K562 (cell line): Measurements from ENCODE around the gene YBX1. TPM values are rescaled to one million over a fixed set of nuclear protein-coding genes. Genes with fewer than 3 reads are reported as not detected.

Experiments used
- ATAC-seq: fragments of 200-7000 bp; cut with Tn5 transposase; 3 replicates; pipeline ENCODE4 v1.9.1; 2020; ENCODE audit warnings: moderate library complexity
- BruUV-seq: library from RNA; stranded (reverse); fragments of 400-500 nt; replicated peaks from 2 replicates; lab custom pipeline; 2021; lab: Mats Ljungman, UMichigan
- CTCF ChIA-PET: fragments of 300-600 bp; formaldehyde crosslinking; extraction: SDS; loops from one replicate; lab custom pipeline; 2021; ENCODE audit warnings: low intra/inter-chr PET ratio; lab: Yijun Ruan, JAX
- POLR2A ChIA-PET: fragments of 300-600, 350-650 bp; sonication (Branson Sonifier 250); formaldehyde crosslinking; extraction: SDS; loops from one replicate; lab custom pipeline; 2021; ENCODE audit warnings: antibody characterized with exemption, inconsistent platforms; lab: Yijun Ruan, JAX
- DNase-seq, 4 experiments: peaks; one replicate each; pipeline versions ENCODE4 v3.0.0 to v3.0.0-alpha.2; 2011 to 2018; ENCODE audit warnings: low spot score in 3 of 4, mixed read lengths in 3 of 4; ENCODE audit errors: extremely low read depth in 1 of 4
- FAIRE-seq: peaks from 2 replicates; lab custom pipeline; 2011; peaks lifted over from hg19 to GRCh38; lab: Jason Lieb, UNC
- H2AFZ ChIP-seq: 2 replicates; pipeline ENCODE4 v1.6.0; 2011; ENCODE audit warnings: low read depth, low read length, control low read depth, inconsistent platforms
- H3K27ac ChIP-seq: fragments of 200-600 bp; 3 replicates; pipeline ENCODE4 v1.8.0; 2011; ENCODE audit warnings: low read depth, mild to moderate bottlenecking, control low read depth, inconsistent platforms, low read length, moderate library complexity, mixed read lengths; ENCODE audit errors: extremely low read depth
- H3K27me3 ChIP-seq, 2 experiments: fragments of 300-600 bp in 1 of 2; 2 replicates in 1 of 2; 3 replicates in 1 of 2; pipeline versions ENCODE4 v1.6.0 to v1.8.0; 2011; ENCODE audit warnings: inconsistent platforms in 2 of 2, low read length in 2 of 2, mild to moderate bottlenecking in 1 of 2, mixed read lengths in 1 of 2, moderate library complexity in 1 of 2; ENCODE audit not compliant: control insufficient read depth in 2 of 2, insufficient read depth in 2 of 2
- H3K36me3 ChIP-seq: fragments of 300-600 bp; 3 replicates; pipeline ENCODE4 v1.8.0; 2011; ENCODE audit warnings: mild to moderate bottlenecking, low read length, inconsistent platforms; ENCODE audit not compliant: control insufficient read depth, insufficient read depth
- H3K4me1 ChIP-seq, 2 experiments: fragments of 200-600 bp in 1 of 2; replicated peaks in 1 of 2; 2 replicates in 1 of 2; 3 replicates in 1 of 2; pipeline versions ENCODE4 v1.5.1 to v1.8.0; 2011; ENCODE audit warnings: inconsistent platforms in 2 of 2, low read length in 2 of 2, mild to moderate bottlenecking in 1 of 2, mixed read lengths in 1 of 2, moderate library complexity in 1 of 2; ENCODE audit not compliant: control insufficient read depth in 2 of 2, insufficient read depth in 2 of 2
- H3K4me2 ChIP-seq: 2 replicates; pipeline ENCODE4 v1.6.1; 2011; ENCODE audit warnings: low read length, control low read depth, inconsistent platforms, mixed read lengths; ENCODE audit not compliant: insufficient read depth
- H3K4me3 ChIP-seq: fragments of 200-600 bp; sonication (generic), shearing (Covaris generic); 2 replicates; pipeline ENCODE4 v1.5.1; 2016; ENCODE audit warnings: control low read depth, inconsistent platforms
- H3K79me2 ChIP-seq: fragments of 200-600 bp; 3 replicates; pipeline ENCODE4 v1.8.0; 2011; ENCODE audit warnings: low read length, inconsistent platforms; ENCODE audit not compliant: control insufficient read depth, insufficient read depth
- H3K9ac ChIP-seq, 2 experiments: 2 replicates each; pipeline versions ENCODE4 v1.6.0 to v1.6.1; 2011; ENCODE audit warnings: low read depth in 2 of 2, low read length in 2 of 2, control low read depth in 1 of 2, inconsistent platforms in 1 of 2, mild to moderate bottlenecking in 1 of 2, mixed read lengths in 1 of 2; ENCODE audit not compliant: insufficient read depth in 1 of 2
- H3K9me1 ChIP-seq: one replicate; pipeline ENCODE4 v1.6.0; 2011; ENCODE audit warnings: inconsistent platforms, mild to moderate bottlenecking, low read length, moderate library complexity; ENCODE audit not compliant: control insufficient read depth, insufficient read depth
- H3K9me3 ChIP-seq: replicated peaks from 2 replicates; pipeline ENCODE4 v1.5.1; 2011; ENCODE audit warnings: low read depth, low read length, inconsistent platforms; ENCODE audit not compliant: control insufficient read depth, insufficient read depth
- H4K20me1 ChIP-seq: replicated peaks from 2 replicates; pipeline ENCODE4 v1.6.1; 2011; ENCODE audit warnings: low read length, inconsistent platforms, mixed read lengths; ENCODE audit not compliant: control insufficient read depth, insufficient read depth
- ARID2 ChIP-seq: fragments of 450-650 bp; IDR thresholded peaks from 2 replicates; pipeline ENCODE4 v1.6.1; 2017; ENCODE audit warnings: antibody characterized with exemption, mild to moderate bottlenecking
- DDX20 ChIP-seq: fragments of 450-650 bp; IDR thresholded peaks from 2 replicates; pipeline ENCODE4 v1.6.1; 2016; ENCODE audit warnings: missing genetic modification characterization, low read depth, mild to moderate bottlenecking, missing compliant biosample characterization, moderate library complexity
- KAT2B ChIP-seq: IDR thresholded peaks from one replicate; pipeline ENCODE4 v1.6.1; 2012; ENCODE audit warnings: low read depth, mild to moderate bottlenecking, control low read depth, inconsistent platforms, low read length, moderate library complexity
- PPARD ChIP-seq: fragments of 250-450 bp; sonication (Bioruptor Pico); IDR thresholded peaks from 2 replicates; pipeline ENCODE4 v1.8.0; 2022; ENCODE audit warnings: inconsistent platforms, mild to moderate bottlenecking, moderate library complexity
- ZNF41 ChIP-seq: fragments of 250-450 bp; sonication (Bioruptor Pico); conservative IDR thresholded peaks from 2 replicates; pipeline ENCODE4 v1.4.0; 2020; ENCODE audit warnings: mild to moderate bottlenecking
- ZNF668 ChIP-seq: fragments of 250-450 bp; sonication (Bioruptor Pico); IDR thresholded peaks from 2 replicates; pipeline ENCODE4 v1.8.0; 2022; ENCODE audit warnings: mild to moderate bottlenecking, inconsistent platforms
- WGBS: fragments of 100-300 bp; shearing (Covaris generic); methylation state at CpG from one replicate; pipeline ENCODE4 v1.1.6; 2016; ENCODE audit warnings: low coverage, mixed read lengths; ENCODE audit not compliant: insufficient coverage; ENCODE audit errors: missing lambda C conversion rate; 5-methylcytosine and 5-hydroxymethylcytosine counted together
- in situ Hi-C: fragments of 300-500 bp; cut with MboI; formaldehyde crosslinking; loops from 4 replicates; pipeline ENCODE4 v1.15.0; 2018; ENCODE audit warnings: inconsistent platforms, mixed read lengths
- intact Hi-C: fragments of 100-400 bp; cut with micrococcal nuclease; formaldehyde crosslinking; loops from 2 replicates; pipeline ENCODE4 v1.14.2; 2022
- polyA plus RNA-seq, 8 experiments: library from polyadenylated mRNA; depleted of rRNA in 4 of 8; stranded (reverse) in 5 of 8; unstranded in 3 of 8; fragments of >200 nt; fragmentation: Nextera tagmentation in 2 of 8; fragmentation: Illumina TruSeq in 1 of 8; extraction: Ambion mirVana in 2 of 8; extraction: Trizol in 1 of 8; gene quantifications; 2 replicates each; pipeline versions ENCODE4 v1.2.1 to v1.2.3, GENCODE V29; 2011 to 2014; ENCODE audit warnings: inconsistent platforms in 1 of 8, missing spikeins in 1 of 8
- total RNA-seq, 7 experiments: library from RNA; depleted of rRNA in 6 of 7; stranded (reverse); fragments of >200 nt in 6 of 7; fragmentation: Illumina TruSeq in 2 of 7; extraction: Trizol in 2 of 7; gene quantifications; 2 replicates each; pipeline versions ENCODE4 v1.2.1 to v1.2.3, GENCODE V29; 2011 to 2021; ENCODE audit warnings: low replicate concordance in 1 of 7
- TF ChIP-seq, protein P1 (sequence below): fragments of 450-650 bp; conservative IDR thresholded peaks from 2 replicates; pipeline ENCODE4 v1.6.1; 2016; ENCODE audit warnings: missing genetic modification characterization, low read depth, mild to moderate bottlenecking, control low read depth, missing compliant biosample characterization
- TF ChIP-seq, protein P2 (sequence below): fragments of 450-650 bp; formaldehyde crosslinking; conservative IDR thresholded peaks from 2 replicates; pipeline ENCODE4 v1.4.0; 2022; ENCODE audit warnings: mild to moderate bottlenecking, missing genetic modification characterization
- TF ChIP-seq, protein P3 (sequence below): IDR thresholded peaks from 2 replicates; pipeline ENCODE4 v1.6.1; 2014; ENCODE audit warnings: antibody characterized with exemption

Gene YBX1
- total and polyA plus RNA-seq, 9 of the 15 experiments (the other 6 are each of a cell fraction or from before 2014, with no cell fraction given), result 363 to 1,955 (median 1,216) TPM

DNA sequence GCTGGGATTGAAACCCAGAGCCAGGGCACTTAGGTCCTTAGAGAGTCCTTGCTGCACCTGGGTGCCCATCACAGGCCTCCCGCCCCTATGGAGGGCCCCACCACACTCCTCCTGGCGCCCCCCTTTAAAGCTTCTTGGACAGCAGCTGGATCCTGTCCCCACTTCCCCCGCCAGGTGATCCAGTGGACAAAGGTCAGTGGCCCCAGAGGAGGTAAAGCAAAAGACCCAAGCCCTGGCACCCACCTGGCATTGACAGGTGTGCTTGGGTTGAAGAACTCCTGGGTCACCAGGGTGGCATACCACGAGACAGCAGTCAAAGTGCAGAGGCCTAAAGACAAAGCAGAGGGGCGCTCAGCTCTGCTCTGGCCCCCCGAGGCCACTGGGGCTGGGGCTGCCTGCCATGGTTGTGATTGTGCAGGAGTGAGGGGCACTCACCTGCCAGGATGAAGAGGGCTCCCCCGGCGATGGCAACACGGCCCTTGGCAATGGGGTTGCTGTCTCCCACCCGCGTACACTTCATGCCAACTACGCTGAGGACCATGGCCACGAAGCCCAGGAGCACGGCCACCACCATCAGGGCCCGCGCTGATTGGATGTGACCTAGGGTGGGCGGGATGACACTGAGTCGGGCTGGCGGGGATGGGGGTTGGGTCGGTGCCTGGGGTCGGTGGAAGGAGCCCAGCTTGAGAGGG lies 55.9 kb downstream of the YBX1 start:
- no peak for FAIRE-seq

DNA sequence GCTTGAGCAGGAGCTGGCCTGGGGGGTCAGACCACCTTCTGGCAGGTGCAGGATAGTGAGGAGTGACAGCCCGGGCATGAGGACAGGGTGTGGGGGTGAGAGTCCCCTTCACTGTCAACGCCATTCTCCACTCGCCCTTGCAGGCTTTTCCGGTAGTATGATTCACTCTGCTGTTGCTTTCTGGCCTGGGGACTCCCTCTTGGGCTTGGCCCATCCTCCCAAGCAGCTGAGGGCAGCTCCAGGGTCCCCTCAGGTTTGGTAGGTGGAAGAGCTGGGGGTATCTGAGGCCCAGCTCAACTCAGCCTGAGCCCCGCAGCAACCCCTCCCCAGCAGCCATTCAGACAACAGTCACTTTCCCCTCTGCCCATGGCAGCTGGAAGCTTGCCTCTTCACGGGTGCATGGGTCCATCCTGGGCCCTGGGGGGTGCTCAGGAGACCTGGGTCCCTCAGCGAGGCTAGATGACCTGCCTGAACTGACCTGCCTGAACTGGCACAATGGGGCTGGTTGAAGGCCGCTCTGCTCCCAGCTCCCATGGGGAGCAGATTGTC lies 56.5 kb downstream of the YBX1 start:
- ChIA-PET CTCF (no interaction called here), POLR2A (interaction anchor here (0.6 kb wide), 2 partner anchors 80 to 170 kb away, joined by 3 read pairs; partner anchors contain the start of gene PPIH)
- no peak overlapping the region for H2AFZ ChIP-seq
- no peaks in the 10 kb centered on the region for H3K9me3 ChIP-seq
- FAIRE-seq (no peak), DNase-seq (no peak), ATAC-seq (no peak)
- no peak overlapping the region for H3K4me2 ChIP-seq
- peaks cover 4 to 40% of the 10 kb centered on the region in 2 experiments; a peak in 4 of 5 replicates for H3K27me3 ChIP-seq
- H3K4me1 ChIP-seq, result peaks cover 0 to 45% of the 10 kb centered on the region in 2 experiments; a peak in 3 of 5 replicates
- in situ Hi-C loops, result loop anchor here (25.0 kb wide), 1 partner anchor 151 kb away; no protein-coding TSS in a partner anchor
- H3K9ac ChIP-seq, result no peak overlapping the region
- peaks cover 5% of the 10 kb centered on the region for H3K9me1 ChIP-seq
- no peaks in the 10 kb centered on the region for H3K79me2 ChIP-seq
- peaks cover 5% of the 10 kb centered on the region; the same call in 1 of the 2 replicates for H4K20me1 ChIP-seq
- WGBS, result 3% methylated on average over 8 of the region's 8 CpGs
- no TSS peak for BruUV-seq
- intact Hi-C loops, result loop anchor here (10.0 kb wide), 2 partner anchors 394 to 594 kb away; no protein-coding TSS in a partner anchor
- no peak overlapping the region for H3K27ac ChIP-seq
- H3K36me3 ChIP-seq, result no peaks in the 10 kb centered on the region
- no peak overlapping the region for H3K4me3 ChIP-seq
- no peak for TF ChIP-seq ZNF668 (CRISPR knock-in tag)
- TF ChIP-seq, protein P1, sequence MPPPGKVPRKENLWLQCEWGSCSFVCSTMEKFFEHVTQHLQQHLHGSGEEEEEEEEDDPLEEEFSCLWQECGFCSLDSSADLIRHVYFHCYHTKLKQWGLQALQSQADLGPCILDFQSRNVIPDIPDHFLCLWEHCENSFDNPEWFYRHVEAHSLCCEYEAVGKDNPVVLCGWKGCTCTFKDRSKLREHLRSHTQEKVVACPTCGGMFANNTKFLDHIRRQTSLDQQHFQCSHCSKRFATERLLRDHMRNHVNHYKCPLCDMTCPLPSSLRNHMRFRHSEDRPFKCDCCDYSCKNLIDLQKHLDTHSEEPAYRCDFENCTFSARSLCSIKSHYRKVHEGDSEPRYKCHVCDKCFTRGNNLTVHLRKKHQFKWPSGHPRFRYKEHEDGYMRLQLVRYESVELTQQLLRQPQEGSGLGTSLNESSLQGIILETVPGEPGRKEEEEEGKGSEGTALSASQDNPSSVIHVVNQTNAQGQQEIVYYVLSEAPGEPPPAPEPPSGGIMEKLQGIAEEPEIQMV (tag), result no peak
- TF ChIP-seq ARID2, result no peak
- TF ChIP-seq, protein P2, sequence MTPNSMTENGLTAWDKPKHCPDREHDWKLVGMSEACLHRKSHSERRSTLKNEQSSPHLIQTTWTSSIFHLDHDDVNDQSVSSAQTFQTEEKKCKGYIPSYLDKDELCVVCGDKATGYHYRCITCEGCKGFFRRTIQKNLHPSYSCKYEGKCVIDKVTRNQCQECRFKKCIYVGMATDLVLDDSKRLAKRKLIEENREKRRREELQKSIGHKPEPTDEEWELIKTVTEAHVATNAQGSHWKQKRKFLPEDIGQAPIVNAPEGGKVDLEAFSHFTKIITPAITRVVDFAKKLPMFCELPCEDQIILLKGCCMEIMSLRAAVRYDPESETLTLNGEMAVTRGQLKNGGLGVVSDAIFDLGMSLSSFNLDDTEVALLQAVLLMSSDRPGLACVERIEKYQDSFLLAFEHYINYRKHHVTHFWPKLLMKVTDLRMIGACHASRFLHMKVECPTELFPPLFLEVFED, result no peak
- no peak for TF ChIP-seq KAT2B
- TF ChIP-seq, protein P3, sequence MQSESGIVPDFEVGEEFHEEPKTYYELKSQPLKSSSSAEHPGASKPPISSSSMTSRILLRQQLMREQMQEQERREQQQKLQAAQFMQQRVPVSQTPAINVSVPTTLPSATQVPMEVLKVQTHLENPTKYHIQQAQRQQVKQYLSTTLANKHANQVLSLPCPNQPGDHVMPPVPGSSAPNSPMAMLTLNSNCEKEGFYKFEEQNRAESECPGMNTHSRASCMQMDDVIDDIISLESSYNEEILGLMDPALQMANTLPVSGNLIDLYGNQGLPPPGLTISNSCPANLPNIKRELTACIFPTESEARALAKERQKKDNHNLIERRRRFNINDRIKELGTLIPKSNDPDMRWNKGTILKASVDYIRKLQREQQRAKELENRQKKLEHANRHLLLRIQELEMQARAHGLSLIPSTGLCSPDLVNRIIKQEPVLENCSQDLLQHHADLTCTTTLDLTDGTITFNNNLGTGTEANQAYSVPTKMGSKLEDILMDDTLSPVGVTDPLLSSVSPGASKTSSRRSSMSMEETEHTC, result no peak

More for the DNA sequence above, 55.9 kb downstream of the YBX1 start:
- Histone ChIP-seq H3K79me2 (no peaks in the 10 kb centered on the region), H3K4me1 (peaks cover 0 to 45% of the 10 kb centered on the region in 2 experiments; a peak in 3 of 5 replicates), H3K27ac (no peak overlapping the region), H3K4me3 (no peak overlapping the region), H3K36me3 (no peaks in the 10 kb centered on the region), H4K20me1 (peaks cover 5% of the 10 kb centered on the region; the same call in 1 of the 2 replicates), H3K4me2 (no peak overlapping the region), H3K9ac (no peak overlapping the region), H3K9me3 (no peaks in the 10 kb centered on the region), H3K9me1 (peaks cover 5% of the 10 kb centered on the region), H3K27me3 (peaks cover 7 to 42% of the 10 kb centered on the region in 2 experiments; a peak in 4 of 5 replicates), H2AFZ (no peak overlapping the region)
- BruUV-seq, result no TSS peak
- intact Hi-C loops, result loop anchor here (10.0 kb wide), 2 partner anchors 393 to 593 kb away; no protein-coding TSS in a partner anchor
- POLR2A ChIA-PET, result interaction anchor here (0.6 kb wide), 1 partner anchor 169 kb away, joined by 3 read pairs; no protein-coding TSS in a partner anchor
- CTCF ChIA-PET, result interaction anchor here (0.6 kb wide), 1 partner anchor 168 kb away, joined by 3 read pairs; no protein-coding TSS in a partner anchor
- no peak for ATAC-seq
- 11% methylated on average over 18 of the region's 21 CpGs for WGBS
- no peak for TF ChIP-seq DDX20 (tag)
- no peak for TF ChIP-seq PPARD (CRISPR knock-in tag)
- no peak for TF ChIP-seq ZNF41 (CRISPR knock-in tag)
- DNase-seq, result no peak
- in situ Hi-C loops, result loop anchor here (25.0 kb wide), 1 partner anchor 151 kb away; no protein-coding TSS in a partner anchor
